Activated T-cell treated with anti-CD3 and anti-CD28 coated beads, Interleukin-2, amount 50 U/mL, for 4 hours (primary cell): ENCODE data around the gene ZNF816. TPM values are rescaled to one million over a fixed set of nuclear protein-coding genes. Genes with fewer than 3 reads are reported as not detected.

Experiments used
- ATAC-seq, 2 donors: fragments of 200-7000 bp; cut with Tn5 transposase; one replicate each; pipeline ENCODE4 v1.10.0; 2021
- DNase-seq: peaks from one replicate; pipeline ENCODE4 v3.0.0-alpha.2; 2020
- H3K27me3 Mint-ChIP-seq: one replicate; pipeline ENCODE4 v1.8.0; 2021; ENCODE audit warnings: low read depth, mixed read lengths
- H3K36me3 Mint-ChIP-seq: one replicate; pipeline ENCODE4 v1.8.0; 2022; ENCODE audit warnings: mixed read lengths; ENCODE audit not compliant: insufficient read depth
- H3K4me1 Mint-ChIP-seq: one replicate; pipeline ENCODE4 v1.8.0; 2021; ENCODE audit warnings: low read depth, mixed read lengths
- H3K4me3 Mint-ChIP-seq: one replicate; pipeline ENCODE4 v1.8.0; 2021; ENCODE audit warnings: mild to moderate bottlenecking, moderate library complexity, mixed read lengths
- H3K9me3 Mint-ChIP-seq: one replicate; pipeline ENCODE4 v1.8.0; 2021; ENCODE audit warnings: mixed read lengths
- total RNA-seq, 3 donors: library from RNA; stranded (reverse); gene quantifications; one replicate each; pipeline ENCODE4 v1.2.1, GENCODE V29; 2021

Gene ZNF816
- 1 to 10 TPM; 4.0 to 4.7 (median 4.6) TPM for total RNA-seq

DNA sequence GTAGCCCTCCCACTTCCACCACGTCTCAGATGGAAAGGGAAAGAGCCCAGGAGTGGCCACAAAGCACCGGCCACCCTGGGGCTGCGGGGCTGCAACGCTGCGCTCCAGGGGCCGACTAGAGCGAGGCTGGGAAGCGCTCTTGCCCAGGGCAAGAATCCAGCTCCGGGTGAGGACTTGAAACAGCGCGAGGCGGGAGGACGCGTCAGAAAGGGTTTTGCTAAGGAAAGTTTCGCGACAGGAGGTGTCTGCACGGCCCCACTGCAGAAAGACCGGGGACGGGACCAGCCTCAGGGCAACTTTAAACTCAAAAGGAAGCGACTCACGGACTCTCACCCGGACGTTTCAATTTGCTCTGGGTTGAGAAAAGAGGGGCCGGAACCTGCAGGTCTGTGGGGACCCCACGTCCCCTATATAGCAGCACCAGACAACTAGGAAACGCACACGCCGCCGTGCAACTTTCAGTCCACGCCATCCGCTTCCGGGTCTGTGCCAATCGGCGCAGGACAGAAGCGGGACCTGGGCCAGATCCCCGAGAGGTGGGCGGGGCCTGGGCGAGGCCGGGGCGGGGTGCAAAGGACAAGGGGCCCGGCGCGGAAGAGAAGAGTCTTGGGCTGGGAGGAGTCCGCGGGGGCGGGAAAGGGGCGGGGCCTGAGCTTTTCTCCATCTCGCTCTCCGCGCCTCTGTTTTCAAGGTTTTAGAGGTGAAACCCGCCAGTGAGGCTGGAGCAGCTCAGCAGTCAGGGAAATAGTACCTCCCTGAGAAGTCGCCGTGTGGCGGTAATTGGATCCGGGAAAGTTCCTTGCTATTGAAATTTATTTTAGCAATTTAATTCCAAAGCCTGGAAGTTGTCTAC, at the start of gene ZNF816:
Gene ZNF816, minus strand, starts transcription at position 488 of the 853 bp plus-strand sequence. CDS start 6,792 bp downstream, outside the sequence.
- H3K4me3 Mint-ChIP-seq: peak within 1 kb of the TSS; percentile 94
- ATAC-seq: peak; percentile 100
- DNase-seq: peak; percentile 99
- peaks cover 26% of the 10 kb centered on the region for H3K4me1 Mint-ChIP-seq
- H3K27me3 Mint-ChIP-seq: no peaks in the 10 kb centered on the region
- H3K36me3 Mint-ChIP-seq: peaks cover 31% of the 10 kb centered on the region
- peaks cover 28% of the 10 kb centered on the region for H3K9me3 Mint-ChIP-seq

DNA sequence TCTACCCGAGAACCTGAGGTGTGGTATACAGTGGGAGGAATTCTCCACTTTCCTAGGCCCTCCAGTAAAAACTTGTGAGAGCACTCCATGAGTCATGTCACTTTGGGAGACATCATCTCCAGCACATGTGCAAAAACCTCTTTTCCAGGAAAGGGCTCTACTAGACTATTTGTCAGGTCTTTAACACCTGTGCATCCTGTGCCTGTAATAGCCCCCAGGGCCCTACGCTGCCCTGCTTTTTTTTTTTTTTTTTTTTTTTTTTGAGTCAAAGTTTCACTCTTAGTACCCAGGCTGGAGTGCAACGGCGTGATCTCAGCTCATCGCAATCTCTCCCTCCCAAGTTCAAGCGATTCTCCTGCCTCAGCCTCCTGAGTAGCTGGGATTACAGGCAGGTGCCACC, 49.3 kb upstream of the ZNF816 start:
- Mint-ChIP-seq H3K9me3 (peaks cover 13% of the 10 kb centered on the region), H3K27me3 (no peaks in the 10 kb centered on the region), H3K36me3 (no peaks in the 10 kb centered on the region), H3K4me1 (no peaks in the 10 kb centered on the region), H3K4me3 (no peak overlapping the region)
- ATAC-seq (no peak), DNase-seq (no peak)

DNA sequence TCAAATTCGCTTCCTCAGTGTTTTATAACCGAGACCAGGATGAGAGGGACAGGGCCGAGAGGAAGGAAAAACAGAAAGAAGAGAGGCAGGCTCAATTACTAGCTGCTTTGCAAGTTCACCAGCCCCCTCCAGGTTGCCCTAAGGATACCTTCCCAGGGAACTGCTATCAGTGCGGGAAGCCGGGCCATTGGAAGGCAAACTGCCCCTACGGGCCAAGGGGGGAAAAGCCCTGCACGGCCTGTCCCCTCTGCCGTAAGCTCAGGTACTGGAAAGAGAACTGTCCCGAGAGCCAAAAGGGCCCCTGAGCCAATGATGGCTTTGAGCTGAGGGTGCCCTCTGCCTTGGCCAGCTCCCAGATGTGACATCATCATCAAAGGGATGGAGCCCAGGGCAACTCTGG, 47.8 kb upstream of the ZNF816 start:
- no peak overlapping the region for H3K4me3 Mint-ChIP-seq
- no peaks in the 10 kb centered on the region for H3K36me3 Mint-ChIP-seq
- no peaks in the 10 kb centered on the region for H3K4me1 Mint-ChIP-seq
- no peak for ATAC-seq
- H3K9me3 Mint-ChIP-seq: peaks cover 11% of the 10 kb centered on the region
- DNase-seq: no peak
- no peaks in the 10 kb centered on the region for H3K27me3 Mint-ChIP-seq

GRCh38 chr19:53008061-53008778, 45.5 kb upstream of the ZNF816 start:
- no peaks in the 10 kb centered on the region for H3K36me3 Mint-ChIP-seq
- no peak overlapping the region for H3K4me3 Mint-ChIP-seq
- H3K4me1 Mint-ChIP-seq: no peaks in the 10 kb centered on the region
- peaks cover 9% of the 10 kb centered on the region for H3K9me3 Mint-ChIP-seq
- DNase-seq (no peak), ATAC-seq (no peak)
- H3K27me3 Mint-ChIP-seq: no peaks in the 10 kb centered on the region

DNA sequence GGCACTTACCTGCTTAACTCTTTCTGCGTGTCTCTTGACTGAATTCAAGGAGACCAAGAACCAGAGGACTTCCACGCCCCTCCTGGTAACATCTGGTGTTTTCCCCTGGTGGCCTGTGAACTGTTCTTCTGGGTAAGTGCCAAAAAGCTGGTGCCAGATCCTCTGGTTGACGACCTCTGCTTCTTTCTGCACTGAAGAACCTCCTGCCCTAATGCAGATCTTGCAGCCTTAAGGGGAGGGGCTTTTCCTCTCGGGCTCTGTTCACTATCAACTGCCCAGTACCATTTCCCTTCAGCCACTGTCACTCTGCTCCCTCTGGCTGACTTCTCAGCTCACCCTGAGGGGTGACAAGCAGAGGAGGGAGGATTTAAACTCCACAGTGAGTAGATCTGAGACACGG, 44.9 kb upstream of the ZNF816 start:
- Mint-ChIP-seq H3K9me3 (peaks cover 8% of the 10 kb centered on the region), H3K36me3 (no peaks in the 10 kb centered on the region), H3K4me3 (no peak overlapping the region), H3K4me1 (no peaks in the 10 kb centered on the region), H3K27me3 (no peaks in the 10 kb centered on the region)
- DNase-seq: no peak
- no peak for ATAC-seq

DNA sequence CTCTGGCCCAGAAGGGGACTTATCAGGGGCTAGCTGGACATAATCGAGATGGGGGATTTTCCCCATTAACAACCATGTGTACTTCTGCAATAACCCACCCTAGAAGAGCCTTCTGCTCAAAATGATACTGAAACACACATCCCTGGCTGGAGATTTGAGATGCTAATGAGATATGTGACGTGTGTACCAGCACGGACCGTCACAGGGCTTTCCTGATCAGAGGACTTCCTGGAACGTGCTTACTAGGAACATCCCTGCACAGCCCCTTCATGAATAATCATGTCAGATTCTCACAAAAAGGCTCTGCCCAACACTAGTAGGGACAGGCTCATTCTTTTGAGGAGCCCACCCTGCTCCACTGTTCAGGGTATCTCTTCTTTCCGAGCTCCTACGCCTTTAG, 44.5 kb upstream of the ZNF816 start:
- H3K27me3 Mint-ChIP-seq: no peaks in the 10 kb centered on the region
- H3K4me3 Mint-ChIP-seq: no peak overlapping the region
- H3K4me1 Mint-ChIP-seq: no peaks in the 10 kb centered on the region
- ATAC-seq (no peak), DNase-seq (no peak)
- peaks cover 8% of the 10 kb centered on the region for H3K9me3 Mint-ChIP-seq
- H3K36me3 Mint-ChIP-seq: no peaks in the 10 kb centered on the region

GRCh38 chr19:53004242-53004641, 41.6 kb upstream of the ZNF816 start:
- ATAC-seq (no peak), DNase-seq (no peak)
- Mint-ChIP-seq H3K9me3 (peaks cover 8% of the 10 kb centered on the region), H3K4me3 (no peak overlapping the region), H3K36me3 (no peaks in the 10 kb centered on the region), H3K4me1 (no peaks in the 10 kb centered on the region), H3K27me3 (no peaks in the 10 kb centered on the region)

DNA sequence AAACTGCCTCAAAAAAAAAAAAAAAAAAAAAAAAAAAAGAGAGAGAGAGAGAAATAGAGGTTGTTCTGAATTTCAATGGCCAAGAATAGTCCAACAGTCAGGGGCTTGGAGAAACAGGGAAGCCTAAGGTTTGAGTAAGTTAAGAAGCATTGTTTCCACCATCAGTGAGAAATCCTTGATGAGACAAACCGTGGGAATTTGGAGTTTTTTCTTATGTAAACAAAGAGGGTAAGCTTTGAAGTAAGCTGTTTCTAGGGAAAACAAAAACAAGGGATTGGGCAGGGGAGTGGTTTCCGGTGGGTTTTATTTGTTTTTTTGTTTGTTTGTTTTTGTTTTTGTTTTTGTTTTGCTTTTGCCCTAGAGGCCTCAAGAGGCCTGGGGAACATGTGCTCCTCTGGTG, 39.8 kb upstream of the ZNF816 start:
- H3K36me3 Mint-ChIP-seq: no peaks in the 10 kb centered on the region
- H3K4me1 Mint-ChIP-seq: no peaks in the 10 kb centered on the region
- no peak overlapping the region for H3K4me3 Mint-ChIP-seq
- no peaks in the 10 kb centered on the region for H3K27me3 Mint-ChIP-seq
- peaks cover 10% of the 10 kb centered on the region for H3K9me3 Mint-ChIP-seq
- no peak for ATAC-seq
- DNase-seq: no peak

DNA sequence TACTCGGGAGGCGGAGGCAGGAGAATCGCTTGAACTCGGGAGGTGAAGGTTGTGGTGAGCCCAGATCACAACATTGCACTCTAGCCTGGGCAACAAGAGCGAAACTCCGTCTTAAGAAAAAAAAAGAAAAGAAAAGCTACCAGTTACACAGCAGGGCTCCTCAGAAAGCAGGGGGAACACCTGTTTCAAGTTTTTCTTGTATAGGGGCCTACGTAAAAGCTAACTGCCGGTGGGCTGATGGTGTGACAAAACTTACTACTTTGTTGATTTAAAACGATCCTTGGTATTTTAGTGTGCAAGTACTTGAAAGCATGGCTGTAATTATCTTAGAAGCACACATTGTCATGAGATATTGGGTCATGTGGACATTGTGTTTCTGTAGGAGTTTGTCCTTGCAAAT, 35.3 kb upstream of the ZNF816 start:
- H3K27me3 Mint-ChIP-seq: peaks cover 2% of the 10 kb centered on the region
- ATAC-seq (no peak), DNase-seq (no peak)
- H3K36me3 Mint-ChIP-seq: no peaks in the 10 kb centered on the region
- H3K4me1 Mint-ChIP-seq: peaks cover 9% of the 10 kb centered on the region
- no peak overlapping the region for H3K4me3 Mint-ChIP-seq
- H3K9me3 Mint-ChIP-seq: peaks cover 10% of the 10 kb centered on the region

GRCh38 chr19:52995711-52996110, 33.0 kb upstream of the ZNF816 start:
- Mint-ChIP-seq H3K4me1 (peaks cover 16% of the 10 kb centered on the region), H3K4me3 (no peak overlapping the region), H3K36me3 (no peaks in the 10 kb centered on the region), H3K9me3 (peaks cover 18% of the 10 kb centered on the region), H3K27me3 (peaks cover 10% of the 10 kb centered on the region)
- no peak for ATAC-seq
- DNase-seq: no peak

GRCh38 chr19:52993342-52994178, 30.9 kb upstream of the ZNF816 start:
- Mint-ChIP-seq H3K27me3 (peaks cover 10% of the 10 kb centered on the region), H3K4me1 (peaks cover 16% of the 10 kb centered on the region), H3K36me3 (peaks cover 5% of the 10 kb centered on the region), H3K9me3 (peaks cover 18% of the 10 kb centered on the region), H3K4me3 (peak overlapping the region; percentile 75)
- ATAC-seq (peak; percentile 91 to 95), DNase-seq (peak; percentile 76)

DNA sequence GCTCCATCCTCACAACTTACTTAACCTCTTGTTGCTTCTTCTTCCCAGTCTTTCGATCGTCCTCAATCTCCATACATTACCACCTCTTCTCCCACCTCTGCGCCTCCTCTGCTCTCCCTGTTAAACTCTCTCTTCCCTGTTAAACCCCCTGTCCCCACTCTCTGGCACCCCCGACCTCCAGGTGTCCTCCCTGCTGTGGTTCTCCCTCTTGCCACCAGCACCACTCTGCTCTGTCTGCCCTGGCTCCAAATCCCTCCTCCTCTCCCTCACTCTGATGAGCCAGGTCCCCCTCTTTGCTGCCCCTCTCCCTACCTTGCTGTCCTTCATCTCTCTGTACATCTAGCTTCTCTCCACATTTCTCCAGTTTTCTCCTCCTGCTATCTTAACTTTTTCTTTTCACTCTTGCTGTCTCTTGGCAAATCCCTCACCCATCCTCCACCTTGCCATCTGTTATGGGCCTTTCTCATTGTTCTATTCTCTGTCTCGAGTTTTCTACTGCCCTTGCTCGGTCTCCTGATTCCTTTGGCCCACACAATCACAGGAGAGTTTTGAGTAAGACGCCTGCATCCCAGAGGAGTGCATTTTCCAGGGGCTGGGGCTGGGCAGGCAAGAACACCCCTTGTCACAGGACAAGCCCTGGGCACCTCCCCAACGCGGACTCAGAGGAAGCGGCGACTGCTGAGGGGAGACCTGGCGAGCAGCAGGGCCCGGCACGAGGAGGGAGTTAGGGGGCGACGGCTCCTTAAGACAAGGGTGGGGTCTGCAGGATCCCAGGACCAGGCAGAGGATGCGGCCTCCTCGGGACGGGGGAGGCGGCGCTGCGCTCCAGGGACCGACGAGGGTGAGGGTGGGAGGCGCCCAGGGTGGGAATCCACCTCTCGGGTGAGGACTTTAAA, 29.7 kb upstream of the ZNF816 start:
- DNase-seq (no peak), ATAC-seq (no peak)
- peaks cover 8% of the 10 kb centered on the region for H3K36me3 Mint-ChIP-seq
- H3K4me1 Mint-ChIP-seq: peaks cover 16% of the 10 kb centered on the region
- H3K27me3 Mint-ChIP-seq: peaks cover 10% of the 10 kb centered on the region
- H3K4me3 Mint-ChIP-seq: peak overlapping the region; percentile 74
- H3K9me3 Mint-ChIP-seq: peaks cover 16% of the 10 kb centered on the region

DNA sequence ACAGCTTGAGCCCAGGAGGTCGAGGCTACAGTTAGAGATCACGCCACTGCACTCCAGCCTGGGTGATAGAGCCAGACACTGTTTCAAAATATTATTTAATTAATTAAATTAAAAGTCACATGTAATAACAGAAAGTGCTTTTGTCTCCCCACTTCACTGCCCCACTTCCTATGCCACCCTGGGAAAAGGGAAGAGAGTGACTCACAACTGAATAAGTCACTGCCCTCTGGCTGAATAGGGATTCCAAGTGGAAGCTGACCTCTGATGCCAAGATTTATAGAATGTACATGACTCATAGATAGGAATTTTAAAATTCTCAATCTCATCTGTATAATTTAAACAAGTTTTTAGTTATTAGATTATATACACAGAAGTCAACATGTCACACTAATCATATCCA, 28.8 kb upstream of the ZNF816 start:
- peaks cover 16% of the 10 kb centered on the region for H3K4me1 Mint-ChIP-seq
- DNase-seq (no peak), ATAC-seq (no peak)
- H3K4me3 Mint-ChIP-seq: no peak overlapping the region
- peaks cover 16% of the 10 kb centered on the region for H3K36me3 Mint-ChIP-seq
- H3K9me3 Mint-ChIP-seq: peaks cover 24% of the 10 kb centered on the region
- H3K27me3 Mint-ChIP-seq: peaks cover 10% of the 10 kb centered on the region
